HepG2 (cell line): ENCODE data around the gene NKAIN4. TPM values are rescaled to one million over a fixed set of nuclear protein-coding genes. Genes with fewer than 3 reads are reported as not detected.

ENCODE experiments used
- FOXM1 ChIP-seq: sonication (generic); formaldehyde crosslinking; IDR thresholded peaks from 2 replicates; pipeline ENCODE4 v1.5.0; 2020; ENCODE audit warnings: missing genetic modification reagents
- HNF4A ChIP-seq: sonication (generic); formaldehyde crosslinking; IDR thresholded peaks from 2 replicates; pipeline ENCODE4 v1.4.0; 2020; ENCODE audit warnings: missing genetic modification reagents
- IRX3 ChIP-seq: sonication (generic); formaldehyde crosslinking; IDR thresholded peaks from 2 replicates; pipeline ENCODE4 v1.8.1; 2023; ENCODE audit warnings: mild to moderate bottlenecking, low read depth, missing genetic modification reagents, borderline replicate concordance
- MED8 ChIP-seq: sonication (generic); formaldehyde crosslinking; IDR thresholded peaks from 2 replicates; pipeline ENCODE4 v1.8.1; 2023; ENCODE audit warnings: mild to moderate bottlenecking, missing genetic modification reagents; ENCODE audit not compliant: insufficient replicate concordance
- SATB2 ChIP-seq: sonication (generic); formaldehyde crosslinking; IDR thresholded peaks from 2 replicates; pipeline ENCODE4 v1.5.0; 2020; ENCODE audit warnings: missing genetic modification reagents
- U2AF2 ChIP-seq: fragments of 200-400 bp; formaldehyde crosslinking; IDR thresholded peaks from 2 replicates; pipeline ENCODE4 v1.6.1; 2017; ENCODE audit warnings: low read depth, mild to moderate bottlenecking, low read length
- YEATS2 ChIP-seq: sonication (generic); formaldehyde crosslinking; IDR thresholded peaks from 2 replicates; pipeline ENCODE4 v1.4.0; 2020; ENCODE audit warnings: missing genetic modification reagents, borderline replicate concordance
- ZNF564 ChIP-seq: sonication (generic); formaldehyde crosslinking; IDR thresholded peaks from 2 replicates; pipeline ENCODE4 v1.8.1; 2023; ENCODE audit warnings: mild to moderate bottlenecking, missing genetic modification reagents
- ZNF749 ChIP-seq: sonication (generic); formaldehyde crosslinking; IDR thresholded peaks from 2 replicates; pipeline ENCODE4 v1.8.0; 2022; ENCODE audit warnings: mild to moderate bottlenecking, missing genetic modification reagents, moderate library complexity, borderline replicate concordance
- ZNF773 ChIP-seq: sonication (generic); formaldehyde crosslinking; IDR thresholded peaks from 2 replicates; pipeline ENCODE4 v1.4.0; 2020; ENCODE audit warnings: missing genetic modification reagents, borderline replicate concordance
- ZNF788 ChIP-seq: sonication (generic); formaldehyde crosslinking; IDR thresholded peaks from 2 replicates; pipeline ENCODE4 v1.5.0; 2020; ENCODE audit warnings: mild to moderate bottlenecking, missing genetic modification reagents, borderline replicate concordance
- ZNF792 ChIP-seq: IDR thresholded peaks from 2 replicates; pipeline ENCODE4 v1.6.1; 2016
- polyA plus RNA-seq, 8 experiments: library from polyadenylated mRNA; depleted of rRNA in 3 of 8; stranded (reverse) in 7 of 8; unstranded in 1 of 8; fragments of >200 nt; fragmentation: Illumina TruSeq in 4 of 8; extraction: Trizol in 4 of 8; gene quantifications; 2 replicates each; pipeline versions ENCODE4 v1.2.1 to v1.2.3, GENCODE V29; 2011 to 2016; ENCODE audit warnings: low read depth in 4 of 8, missing spikeins in 1 of 8, mixed read lengths in 1 of 8; ENCODE audit not compliant: insufficient read depth in 1 of 8
- total RNA-seq, 5 experiments: library from RNA; depleted of rRNA; stranded (reverse); fragments of >200 nt; fragmentation: Illumina TruSeq; extraction: Trizol; gene quantifications; 2 replicates each; pipeline ENCODE4 v1.2.3, GENCODE V29; 2016; ENCODE audit warnings: low read depth in 1 of 5
- TF ChIP-seq, protein P1 (sequence below), 2 experiments: fragments of 450-650 bp in 1 of 2; sonication (generic) in 1 of 2; formaldehyde crosslinking in 1 of 2; IDR thresholded peaks; 2 replicates each; pipeline versions ENCODE4 v1.6.1 to v1.8.0; 2016 to 2022; ENCODE audit warnings: antibody characterized with exemption in 1 of 2, mild to moderate bottlenecking in 1 of 2, missing genetic modification reagents in 1 of 2
- TF ChIP-seq, protein P2 (sequence below): sonication (generic); formaldehyde crosslinking; conservative IDR thresholded peaks from 2 replicates; pipeline ENCODE4 v1.4.0; 2020; ENCODE audit warnings: missing genetic modification reagents
- TF ChIP-seq, protein P3 (sequence below): sonication (generic); formaldehyde crosslinking; IDR thresholded peaks from 2 replicates; pipeline ENCODE4 v1.4.0; 2020; ENCODE audit warnings: missing genetic modification reagents

Gene NKAIN4
- total and polyA plus RNA-seq, 2 of the 13 experiments (the other 11 are each of a cell fraction or from before 2014, with no cell fraction given) = not detected

DNA sequence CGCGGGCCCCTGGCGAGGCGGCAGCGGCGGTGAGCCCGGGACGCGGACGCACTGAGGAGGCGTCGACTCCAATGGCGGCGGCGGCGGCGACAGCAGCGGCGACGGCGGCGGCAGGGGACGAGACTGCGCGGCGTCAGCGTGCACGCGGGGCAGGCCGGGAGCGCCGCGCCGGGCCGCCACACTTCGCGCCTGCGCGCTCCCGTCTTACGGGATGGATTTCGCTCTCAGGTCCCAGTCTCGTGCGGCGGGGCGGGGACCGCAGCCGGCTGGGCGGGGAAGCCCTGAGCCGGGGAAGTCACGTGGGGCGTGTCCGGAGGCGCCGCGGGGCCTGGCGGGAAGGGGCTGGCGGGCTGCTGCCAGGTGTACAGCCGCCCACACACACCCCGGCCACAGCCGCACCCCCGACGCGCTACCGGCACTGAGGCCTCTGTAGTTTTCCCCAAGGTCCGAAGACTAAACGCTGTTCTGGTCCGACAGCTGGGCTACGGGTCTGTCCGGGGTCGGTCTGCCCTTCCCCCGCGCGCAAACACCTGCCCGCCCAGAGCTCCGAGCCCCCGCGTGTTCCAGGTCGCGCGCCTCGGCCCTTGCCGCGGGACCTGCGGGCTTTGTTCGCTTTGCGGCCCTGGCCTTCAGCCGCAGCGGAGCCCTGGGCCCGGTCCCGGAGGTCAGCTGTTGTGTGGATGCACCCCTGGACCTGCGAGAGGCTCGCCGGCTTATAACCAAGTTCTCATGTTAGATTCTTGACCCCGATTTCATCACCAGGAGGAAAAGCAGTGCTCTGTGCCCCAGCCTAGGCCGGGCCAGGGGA is 38.0 kb downstream of the NKAIN4 start, which contains the start of gene YTHDF1 (continued):
- TF ChIP-seq, protein P1, sequence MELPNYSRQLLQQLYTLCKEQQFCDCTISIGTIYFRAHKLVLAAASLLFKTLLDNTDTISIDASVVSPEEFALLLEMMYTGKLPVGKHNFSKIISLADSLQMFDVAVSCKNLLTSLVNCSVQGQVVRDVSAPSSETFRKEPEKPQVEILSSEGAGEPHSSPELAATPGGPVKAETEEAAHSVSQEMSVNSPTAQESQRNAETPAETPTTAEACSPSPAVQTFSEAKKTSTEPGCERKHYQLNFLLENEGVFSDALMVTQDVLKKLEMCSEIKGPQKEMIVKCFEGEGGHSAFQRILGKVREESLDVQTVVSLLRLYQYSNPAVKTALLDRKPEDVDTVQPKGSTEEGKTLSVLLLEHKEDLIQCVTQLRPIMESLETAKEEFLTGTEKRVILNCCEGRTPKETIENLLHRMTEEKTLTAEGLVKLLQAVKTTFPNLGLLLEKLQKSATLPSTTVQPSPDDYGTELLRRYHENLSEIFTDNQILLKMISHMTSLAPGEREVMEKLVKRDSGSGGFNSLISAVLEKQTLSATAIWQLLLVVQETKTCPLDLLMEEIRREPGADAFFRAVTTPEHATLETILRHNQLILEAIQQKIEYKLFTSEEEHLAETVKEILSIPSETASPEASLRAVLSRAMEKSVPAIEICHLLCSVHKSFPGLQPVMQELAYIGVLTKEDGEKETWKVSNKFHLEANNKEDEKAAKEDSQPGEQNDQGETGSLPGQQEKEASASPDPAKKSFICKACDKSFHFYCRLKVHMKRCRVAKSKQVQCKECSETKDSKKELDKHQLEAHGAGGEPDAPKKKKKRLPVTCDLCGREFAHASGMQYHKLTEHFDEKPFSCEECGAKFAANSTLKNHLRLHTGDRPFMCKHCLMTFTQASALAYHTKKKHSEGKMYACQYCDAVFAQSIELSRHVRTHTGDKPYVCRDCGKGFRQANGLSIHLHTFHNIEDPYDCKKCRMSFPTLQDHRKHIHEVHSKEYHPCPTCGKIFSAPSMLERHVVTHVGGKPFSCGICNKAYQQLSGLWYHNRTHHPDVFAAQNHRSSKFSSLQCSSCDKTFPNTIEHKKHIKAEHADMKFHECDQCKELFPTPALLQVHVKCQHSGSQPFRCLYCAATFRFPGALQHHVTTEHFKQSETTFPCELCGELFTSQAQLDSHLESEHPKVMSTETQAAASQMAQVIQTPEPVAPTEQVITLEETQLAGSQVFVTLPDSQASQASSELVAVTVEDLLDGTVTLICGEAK (IDR thresholded peaks at IDR 0.05) = no peak
- TF ChIP-seq, protein P1 (CRISPR knock-in tag; IDR thresholded peaks at IDR 0.05) = peak; percentile 87
- TF ChIP-seq HNF4A = no peak
- TF ChIP-seq ZNF749 = peak; percentile 97
- peak; percentile 86; the same call in 1 of the 2 replicates for TF ChIP-seq YEATS2 (CRISPR knock-in tag)
- peak; percentile 94 for TF ChIP-seq IRX3 (CRISPR knock-in tag)
- TF ChIP-seq, protein P2, sequence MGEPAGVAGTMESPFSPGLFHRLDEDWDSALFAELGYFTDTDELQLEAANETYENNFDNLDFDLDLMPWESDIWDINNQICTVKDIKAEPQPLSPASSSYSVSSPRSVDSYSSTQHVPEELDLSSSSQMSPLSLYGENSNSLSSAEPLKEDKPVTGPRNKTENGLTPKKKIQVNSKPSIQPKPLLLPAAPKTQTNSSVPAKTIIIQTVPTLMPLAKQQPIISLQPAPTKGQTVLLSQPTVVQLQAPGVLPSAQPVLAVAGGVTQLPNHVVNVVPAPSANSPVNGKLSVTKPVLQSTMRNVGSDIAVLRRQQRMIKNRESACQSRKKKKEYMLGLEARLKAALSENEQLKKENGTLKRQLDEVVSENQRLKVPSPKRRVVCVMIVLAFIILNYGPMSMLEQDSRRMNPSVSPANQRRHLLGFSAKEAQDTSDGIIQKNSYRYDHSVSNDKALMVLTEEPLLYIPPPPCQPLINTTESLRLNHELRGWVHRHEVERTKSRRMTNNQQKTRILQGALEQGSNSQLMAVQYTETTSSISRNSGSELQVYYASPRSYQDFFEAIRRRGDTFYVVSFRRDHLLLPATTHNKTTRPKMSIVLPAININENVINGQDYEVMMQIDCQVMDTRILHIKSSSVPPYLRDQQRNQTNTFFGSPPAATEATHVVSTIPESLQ (CRISPR knock-in tag) = 0 out of 2 replicates have a peak, but pooled peaks have one; percentile 56
- TF ChIP-seq, protein P3, sequence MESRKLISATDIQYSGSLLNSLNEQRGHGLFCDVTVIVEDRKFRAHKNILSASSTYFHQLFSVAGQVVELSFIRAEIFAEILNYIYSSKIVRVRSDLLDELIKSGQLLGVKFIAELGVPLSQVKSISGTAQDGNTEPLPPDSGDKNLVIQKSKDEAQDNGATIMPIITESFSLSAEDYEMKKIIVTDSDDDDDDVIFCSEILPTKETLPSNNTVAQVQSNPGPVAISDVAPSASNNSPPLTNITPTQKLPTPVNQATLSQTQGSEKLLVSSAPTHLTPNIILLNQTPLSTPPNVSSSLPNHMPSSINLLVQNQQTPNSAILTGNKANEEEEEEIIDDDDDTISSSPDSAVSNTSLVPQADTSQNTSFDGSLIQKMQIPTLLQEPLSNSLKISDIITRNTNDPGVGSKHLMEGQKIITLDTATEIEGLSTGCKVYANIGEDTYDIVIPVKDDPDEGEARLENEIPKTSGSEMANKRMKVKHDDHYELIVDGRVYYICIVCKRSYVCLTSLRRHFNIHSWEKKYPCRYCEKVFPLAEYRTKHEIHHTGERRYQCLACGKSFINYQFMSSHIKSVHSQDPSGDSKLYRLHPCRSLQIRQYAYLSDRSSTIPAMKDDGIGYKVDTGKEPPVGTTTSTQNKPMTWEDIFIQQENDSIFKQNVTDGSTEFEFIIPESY (CRISPR knock-in tag) = peak; percentile 12; the same call in 1 of the 2 replicates
- no peak for TF ChIP-seq U2AF2
- peak; percentile 48 for TF ChIP-seq MED8 (CRISPR knock-in tag)
- no peak for TF ChIP-seq FOXM1 (CRISPR knock-in tag)
- peak; percentile 95; the same call in 1 of the 2 replicates for TF ChIP-seq ZNF788
- TF ChIP-seq ZNF564 (CRISPR knock-in tag) = peak; percentile 96; the same call in 1 of the 2 replicates
- TF ChIP-seq ZNF792 = peak; percentile 96; the same call in 1 of the 2 replicates
- TF ChIP-seq ZNF773 (CRISPR knock-in tag) = peak; percentile 87; the same call in 1 of the 2 replicates
- peak; percentile 52; the same call in 1 of the 2 replicates for TF ChIP-seq SATB2
